WI38 (cell line): Measurements from ENCODE around the gene NSD2.

ENCODE experiments used
- H3K4me3 ChIP-seq: 2 replicates; pipeline ENCODE4 v1.5.1; 2011; ENCODE audit warnings: low read depth, mild to moderate bottlenecking, control low read depth, low read length
- CTCF ChIP-seq: IDR thresholded peaks from 2 replicates; pipeline ENCODE4 v1.5.1; 2012; ENCODE audit warnings: low read depth, mild to moderate bottlenecking, control low read depth, low read length

NSD2 gene

GRCh38 chr4:1987296-1987695 lies 116.1 kb downstream of the NSD2 start:
- no peak overlapping the region for H3K4me3 ChIP-seq
- TF ChIP-seq CTCF = no peak

DNA sequence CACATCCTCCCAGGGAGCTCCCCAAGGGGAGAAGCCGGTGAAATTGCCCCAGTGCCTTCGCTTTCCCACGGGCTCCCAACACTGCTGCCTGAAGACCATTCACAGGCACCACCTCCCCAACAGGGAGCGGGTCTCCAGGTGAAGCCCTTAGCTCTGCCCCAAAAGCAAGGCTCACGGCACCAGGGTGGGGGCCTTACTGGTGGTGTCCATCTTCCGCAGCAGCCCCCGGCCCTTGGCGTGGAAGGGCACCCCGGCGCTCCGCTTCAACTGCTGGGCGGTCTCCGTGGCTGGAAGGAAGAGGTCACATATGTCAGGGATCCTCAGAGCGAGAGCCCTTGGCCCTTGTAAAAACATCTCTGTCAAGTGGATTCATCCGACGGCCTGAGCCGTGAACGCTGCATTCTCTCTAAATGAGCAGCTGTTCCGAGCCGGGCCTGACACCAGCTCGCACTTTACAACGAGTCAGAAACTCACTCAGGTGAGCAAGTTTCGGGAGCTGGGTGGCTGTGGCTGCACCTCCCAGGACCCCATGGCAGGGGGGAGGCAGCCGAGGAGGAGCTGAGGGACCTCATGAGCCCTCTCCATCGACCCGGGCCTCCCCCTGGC lies 116.6 kb downstream of the NSD2 start:
- H3K4me3 ChIP-seq = no peak overlapping the region
- TF ChIP-seq CTCF = no peak

- H3K4me3 ChIP-seq = no peak overlapping the region
- TF ChIP-seq CTCF = no peak
These were observed 117.1 kb downstream of the NSD2 start for GRCh38 chr4:1988327-1988724.

DNA sequence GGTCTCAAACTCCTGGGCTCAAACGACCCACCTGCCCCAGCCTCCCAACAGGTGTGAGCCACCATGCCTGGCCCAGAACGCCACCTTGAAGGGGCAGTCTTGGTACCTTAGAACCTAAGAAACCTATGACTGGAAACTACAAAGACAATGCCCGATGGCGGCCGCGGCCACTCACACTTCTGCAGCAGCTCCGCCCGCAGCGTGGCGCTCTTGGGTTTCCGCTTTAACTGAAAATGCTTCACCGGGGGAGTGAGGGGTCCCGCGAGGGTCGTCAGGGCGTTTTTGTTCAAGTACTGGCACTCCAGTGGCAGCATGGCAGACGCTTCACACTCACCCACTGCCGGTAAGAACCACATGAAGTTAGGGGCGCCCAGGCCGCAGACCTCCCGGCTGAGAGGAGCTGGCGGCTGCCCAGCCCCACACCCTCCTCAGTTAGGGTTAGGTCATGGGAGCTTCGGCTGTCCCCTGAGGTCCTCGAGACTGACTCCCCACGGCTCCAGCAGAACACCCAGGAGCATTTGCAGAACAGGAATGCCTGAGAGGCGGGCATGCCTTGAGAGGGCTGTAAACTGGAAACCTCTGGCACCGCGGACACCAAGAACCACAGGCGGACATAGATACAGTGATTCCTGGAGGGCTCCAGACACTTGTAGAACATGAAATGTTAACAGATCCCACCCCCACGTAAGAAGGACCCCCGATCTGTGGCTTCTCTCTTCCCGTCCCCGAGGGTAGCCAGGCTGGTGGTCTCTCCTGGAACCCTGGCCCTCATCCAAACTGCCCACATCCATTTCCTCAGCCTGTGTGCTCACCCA lies 118.5 kb downstream of the NSD2 start:
- no peak for TF ChIP-seq CTCF
- no peak overlapping the region for H3K4me3 ChIP-seq

DNA sequence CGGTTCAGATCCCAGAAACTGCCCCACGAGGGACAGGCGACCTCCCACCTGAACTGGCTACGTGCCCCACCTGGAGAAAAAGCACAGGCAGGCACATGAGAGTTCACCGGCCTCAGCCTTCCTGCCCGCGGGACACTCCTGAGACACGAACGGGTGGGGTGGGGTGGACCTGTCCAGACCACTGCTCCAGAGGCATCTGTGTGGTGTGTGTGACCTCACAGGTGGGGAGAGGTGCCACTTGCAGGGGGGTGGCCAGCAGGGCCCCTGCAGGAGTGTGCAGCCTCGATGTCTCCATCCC lies 119.1 kb downstream of the NSD2 start:
- no peak overlapping the region for H3K4me3 ChIP-seq
- TF ChIP-seq CTCF = no peak

GRCh38 chr4:1990676-1991075 lies 119.5 kb downstream of the NSD2 start:
- no peak overlapping the region for H3K4me3 ChIP-seq
- TF ChIP-seq CTCF = no peak

DNA sequence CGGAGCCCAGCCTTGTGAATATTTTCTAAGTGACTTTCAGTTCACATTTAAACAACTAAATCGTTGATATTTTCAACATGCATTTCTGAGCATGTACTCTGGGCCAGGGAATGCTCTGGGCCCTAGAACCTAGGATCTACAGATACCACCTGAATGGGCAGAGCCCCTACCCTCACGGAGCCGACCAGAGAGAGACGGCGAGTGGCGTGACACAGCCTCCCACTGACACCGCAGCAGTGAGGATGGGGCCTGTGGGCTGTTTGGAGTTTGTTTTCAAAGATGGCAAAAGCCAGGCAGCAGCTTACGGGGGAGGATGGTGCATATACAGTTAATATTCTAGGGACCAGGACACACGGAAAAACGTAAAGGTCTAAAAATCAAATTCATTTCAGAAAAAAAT lies 119.9 kb downstream of the NSD2 start:
- no peak for TF ChIP-seq CTCF
- no peak overlapping the region for H3K4me3 ChIP-seq
